Ectodermal cell (in vitro differentiated cells): ENCODE data around the gene TMEM91.
A peak's percentile ranks its signal among the peaks of the same experiment; 100 is the strongest.
"Not testable (repeated sequence)": the region's sequence is repeated elsewhere in the genome, so short reads cannot be mapped to it uniquely, and the experiment has no call there.

Experiments
- H3K27ac ChIP-seq: 2 replicates; pipeline ENCODE4 v1.7.0; 2013; ENCODE audit warnings: mild to moderate bottlenecking, low read depth, low read length; ENCODE audit not compliant: insufficient read depth, poor library complexity, severe bottlenecking
- H3K27me3 ChIP-seq: 2 replicates; pipeline ENCODE4 v1.7.0; 2013; ENCODE audit warnings: mild to moderate bottlenecking, low read length; ENCODE audit not compliant: insufficient read depth, control insufficient read depth, poor library complexity, severe bottlenecking
- H3K36me3 ChIP-seq: one replicate; pipeline ENCODE4 v1.7.0; 2013; ENCODE audit warnings: low read length; ENCODE audit not compliant: control insufficient read depth, insufficient read depth
- H3K4me1 ChIP-seq: one replicate; pipeline ENCODE4 v1.7.0; 2013; ENCODE audit warnings: low read length; ENCODE audit not compliant: control insufficient read depth, insufficient read depth
- H3K4me3 ChIP-seq: 2 replicates; pipeline ENCODE4 v1.7.0; 2013; ENCODE audit warnings: low read depth, low read length, control low read depth; ENCODE audit not compliant: insufficient read depth
- H3K9me3 ChIP-seq: 2 replicates; pipeline ENCODE4 v1.7.0; 2013; ENCODE audit warnings: mild to moderate bottlenecking, low read length, moderate library complexity; ENCODE audit not compliant: control insufficient read depth
- whole genome bisulfite sequencing, 2 experiments: methylation state at CpG; one replicate each; pipeline ENCODE4 v1.1.7; 2013; ENCODE audit warnings: missing lambda C conversion rate in 2 of 2; 5-methylcytosine and 5-hydroxymethylcytosine counted together

Gene TMEM91

DNA sequence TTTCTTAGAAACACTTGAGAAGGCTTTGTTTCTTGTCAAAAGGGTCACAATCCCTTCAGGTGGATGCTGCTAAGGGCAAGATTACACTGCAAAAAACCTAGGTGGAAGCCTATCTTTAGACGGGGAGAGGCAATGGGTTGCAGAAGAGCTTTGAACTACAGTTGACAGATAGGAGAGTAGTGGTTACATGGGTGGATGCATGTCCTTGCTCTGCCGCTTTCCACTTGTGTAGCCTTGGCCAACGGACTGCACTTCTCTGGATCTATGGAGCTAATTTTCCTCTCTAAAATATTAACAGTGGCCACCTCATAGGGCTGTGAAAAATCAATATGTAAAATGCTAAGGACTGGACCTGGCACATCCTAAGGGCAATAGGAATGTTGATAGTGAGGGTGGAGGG, 22.3 kb downstream of the TMEM91 start:
- H3K27ac ChIP-seq = no peak overlapping the region

GRCh38 chr19:41399091-41399490, 22.8 kb downstream of the TMEM91 start:
- H3K4me1 ChIP-seq = peaks cover 5% of the 10 kb centered on the region
- 84 to 92% methylated on average over 3 of the region's 3 CpGs for WGBS, 2 experiments
- no peaks in the 10 kb centered on the region for H3K27me3 ChIP-seq
- no peak overlapping the region for H3K27ac ChIP-seq
- no peak overlapping the region for H3K4me3 ChIP-seq
- H3K9me3 ChIP-seq = no peaks in the 10 kb centered on the region
- no peaks in the 10 kb centered on the region for H3K36me3 ChIP-seq

More for the DNA sequence above, 22.3 kb downstream of the TMEM91 start:
- H3K4me3 ChIP-seq = peak overlapping the region; percentile 79
- no peaks in the 10 kb centered on the region for H3K27me3 ChIP-seq
- peaks cover 5% of the 10 kb centered on the region for H3K4me1 ChIP-seq
- no peaks in the 10 kb centered on the region for H3K36me3 ChIP-seq
- H3K9me3 ChIP-seq = no peaks in the 10 kb centered on the region
- 78 to 91% methylated on average over 3 of the region's 3 CpGs for WGBS, 2 experiments

DNA sequence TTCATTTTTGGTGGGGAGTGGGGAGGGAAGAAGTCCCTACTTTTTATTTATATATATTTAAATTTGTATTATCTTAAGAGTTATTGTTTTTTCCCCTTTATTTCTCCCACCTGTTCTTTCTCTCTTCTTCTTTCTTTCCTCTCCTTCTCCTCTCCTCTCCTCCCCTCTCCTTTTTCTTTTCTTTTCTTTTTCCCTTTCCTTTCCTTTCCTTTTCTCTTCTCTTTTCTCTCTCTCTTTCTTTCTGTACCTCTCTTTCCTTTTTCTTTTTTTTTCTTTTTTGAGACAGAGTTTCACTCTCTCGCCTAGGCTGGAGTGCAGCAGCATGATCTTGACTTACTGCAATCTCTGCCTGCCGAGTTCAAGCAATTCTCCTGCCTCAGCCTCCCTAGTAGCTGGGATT, 23.2 kb downstream of the TMEM91 start:
- H3K27ac ChIP-seq = no peak overlapping the region
- H3K4me3 ChIP-seq = no peak overlapping the region
- no peaks in the 10 kb centered on the region for H3K36me3 ChIP-seq
- no peaks in the 10 kb centered on the region for H3K27me3 ChIP-seq
- H3K9me3 ChIP-seq = no peaks in the 10 kb centered on the region
- WGBS, 2 experiments = 91% methylated on average over 2 of the region's 2 CpGs
- H3K4me1 ChIP-seq = peaks cover 5% of the 10 kb centered on the region

GRCh38 chr19:41401483-41401882, 25.1 kb downstream of the TMEM91 start:
- 82 to 87% methylated on average over 4 of the region's 4 CpGs for WGBS, 2 experiments
- H3K27ac ChIP-seq = no peak overlapping the region
- no peaks in the 10 kb centered on the region for H3K36me3 ChIP-seq

GRCh38 chr19:41402010-41402409, 25.7 kb downstream of the TMEM91 start:
- 94 to 97% methylated on average over 2 to 3 of the region's 3 CpGs for WGBS, 2 experiments

More at GRCh38 chr19:41401483-41401882, 25.1 kb downstream of the TMEM91 start:
- peaks cover 5% of the 10 kb centered on the region for H3K4me1 ChIP-seq
- no peaks in the 10 kb centered on the region for H3K27me3 ChIP-seq
- no peak overlapping the region for H3K4me3 ChIP-seq
- H3K9me3 ChIP-seq = no peaks in the 10 kb centered on the region

DNA sequence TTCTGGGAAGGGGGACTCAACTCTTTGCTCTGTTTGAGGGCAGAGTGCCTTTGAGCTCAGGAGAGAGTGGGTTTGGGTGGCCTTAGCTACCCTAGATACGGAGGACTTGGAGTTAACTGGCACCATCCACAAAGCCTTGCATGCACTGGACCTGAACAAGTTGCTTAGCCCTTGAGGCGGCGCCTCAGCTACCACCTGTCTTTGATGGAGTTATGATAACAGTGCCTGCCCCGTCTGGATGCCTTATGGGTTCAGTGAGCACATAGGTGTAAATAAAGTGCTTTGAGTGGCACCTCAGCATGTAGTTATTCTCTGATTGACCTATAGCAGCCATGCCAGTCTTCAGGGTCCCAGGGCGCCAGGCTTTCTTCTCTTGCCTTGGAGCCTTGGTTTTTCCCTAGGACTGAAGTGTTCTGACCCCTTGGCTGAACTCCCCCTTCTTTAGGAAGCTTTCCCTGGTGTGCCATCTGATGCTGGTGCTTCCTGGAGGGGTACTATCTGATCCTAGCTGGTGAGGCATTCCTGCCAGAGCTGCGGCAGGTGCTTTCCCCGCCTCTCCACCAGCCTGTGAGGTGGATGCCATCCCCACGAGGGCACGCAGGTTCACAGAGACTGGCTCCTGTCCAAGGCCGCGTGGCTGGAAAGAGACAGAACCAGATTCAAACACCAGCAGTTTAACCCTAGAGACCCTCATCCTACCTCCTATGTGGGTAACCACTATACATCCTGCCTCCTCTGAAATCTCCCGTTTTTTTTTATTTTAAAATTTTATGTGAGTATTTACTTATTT, 27.0 kb downstream of the TMEM91 start:
- H3K4me1 ChIP-seq = peaks cover 10% of the 10 kb centered on the region
- H3K9me3 ChIP-seq = no peaks in the 10 kb centered on the region
- no peak overlapping the region for H3K27ac ChIP-seq
- 93 to 94% methylated on average over 11 to 12 of the region's 12 CpGs for WGBS, 2 experiments
- no peak overlapping the region for H3K4me3 ChIP-seq
- no peaks in the 10 kb centered on the region for H3K27me3 ChIP-seq
- H3K36me3 ChIP-seq = no peaks in the 10 kb centered on the region

More at GRCh38 chr19:41402010-41402409, 25.7 kb downstream of the TMEM91 start:
- H3K36me3 ChIP-seq = no peaks in the 10 kb centered on the region
- H3K4me3 ChIP-seq = no peak overlapping the region
- H3K27ac ChIP-seq = no peak overlapping the region
- H3K9me3 ChIP-seq = no peaks in the 10 kb centered on the region
- H3K4me1 ChIP-seq = peaks cover 7% of the 10 kb centered on the region
- no peaks in the 10 kb centered on the region for H3K27me3 ChIP-seq

GRCh38 chr19:41405776-41406175, 29.4 kb downstream of the TMEM91 start:
- no peak overlapping the region for H3K4me3 ChIP-seq
- H3K9me3 ChIP-seq = no peaks in the 10 kb centered on the region
- no peaks in the 10 kb centered on the region for H3K36me3 ChIP-seq
- H3K4me1 ChIP-seq = peaks cover 5% of the 10 kb centered on the region
- 86 to 89% methylated on average over 6 of the region's 6 CpGs for WGBS, 2 experiments
- no peaks in the 10 kb centered on the region for H3K27me3 ChIP-seq
- H3K27ac ChIP-seq = no peak overlapping the region

DNA sequence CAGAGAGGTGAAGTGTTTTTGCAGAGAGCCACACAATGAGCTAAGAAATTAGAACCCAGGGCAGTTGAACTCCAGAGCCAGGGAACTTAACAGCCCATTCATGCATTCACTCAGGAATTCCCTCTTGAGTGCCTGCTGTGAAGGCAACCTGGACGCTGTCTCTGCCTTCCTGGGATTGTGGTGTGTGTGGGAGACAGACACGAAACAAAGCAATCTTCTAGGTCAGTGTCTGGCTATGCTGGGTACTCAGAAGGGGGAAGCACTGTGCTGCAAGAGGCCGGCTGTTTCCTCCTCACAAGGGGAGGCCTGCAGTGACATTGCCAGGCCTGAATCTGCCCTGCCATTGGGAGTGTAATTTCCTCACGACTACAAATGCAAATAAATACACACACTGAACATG, 30.9 kb downstream of the TMEM91 start:
- Histone ChIP-seq H3K9me3 (no peaks in the 10 kb centered on the region), H3K4me1 (peaks cover 5% of the 10 kb centered on the region), H3K27me3 (no peaks in the 10 kb centered on the region), H3K36me3 (peaks cover 5% of the 10 kb centered on the region), H3K4me3 (no peak overlapping the region), H3K27ac (no peak overlapping the region)
- WGBS, 2 experiments = 41 to 43% methylated on average over 4 of the region's 4 CpGs

DNA sequence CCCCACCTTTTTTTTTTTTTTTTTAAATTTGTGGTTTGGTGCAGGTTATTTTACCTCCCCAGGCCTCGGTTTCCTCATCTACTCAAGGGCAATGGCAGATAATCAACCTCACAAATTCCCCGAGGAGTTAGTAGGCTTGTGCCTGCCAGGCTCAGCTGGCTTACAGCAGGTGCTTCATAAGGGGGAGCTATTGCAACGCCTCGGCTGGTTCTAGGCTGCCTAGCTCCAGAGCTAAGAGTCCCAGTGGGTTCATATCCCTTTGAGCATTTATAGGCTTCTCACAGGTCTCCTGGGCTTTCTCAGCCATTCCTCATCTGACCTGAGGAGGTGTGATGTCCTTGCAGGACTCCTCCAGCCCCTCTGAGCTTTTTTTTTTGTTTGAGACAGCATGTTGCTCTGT, 31.9 kb downstream of the TMEM91 start:
- no peaks in the 10 kb centered on the region for H3K9me3 ChIP-seq
- peaks cover 5% of the 10 kb centered on the region for H3K36me3 ChIP-seq
- no peak overlapping the region for H3K4me3 ChIP-seq
- peaks cover 5% of the 10 kb centered on the region for H3K4me1 ChIP-seq
- H3K27ac ChIP-seq = no peak overlapping the region
- 76 to 88% methylated on average over 4 of the region's 4 CpGs for WGBS, 2 experiments
- no peaks in the 10 kb centered on the region for H3K27me3 ChIP-seq

GRCh38 chr19:41408846-41409245, 32.5 kb downstream of the TMEM91 start:
- not testable (repeated sequence) for H3K9me3 ChIP-seq, H3K27me3 ChIP-seq, H3K36me3 ChIP-seq, H3K27ac ChIP-seq, H3K4me1 ChIP-seq, H3K4me3 ChIP-seq
- 89 to 94% methylated on average over 5 of the region's 5 CpGs for WGBS, 2 experiments
